Stimulated activated CD4-positive, alpha-beta T cell treated with anti-CD3 and anti-CD28 coated beads, Interleukin-15, amount 100 ng/mL, for 48 hours (primary cell): ENCODE data around the gene KRTAP10-2.
"Not testable (repeated sequence)": the region's sequence is repeated elsewhere in the genome, so short reads cannot be mapped to it uniquely, and the experiment has no call there.

Experiments used
- DNase-seq, 2 donors: peaks; one replicate each; pipeline ENCODE4 v3.0.0-alpha.2; 2020; ENCODE audit warnings: low read depth in 2 of 2

The KRTAP10-2 gene

GRCh38 chr21:44551340-44551961 is at the start of gene KRTAP10-2:
TSS of gene KRTAP10-2 (minus strand) at chr21:44551505. CDS start at chr21:44551458, 47 bp downstream.
- DNase-seq, result no peak

GRCh38 chr21:44601091-44601490 is 49.8 kb upstream of the KRTAP10-2 start:
- not testable (repeated sequence) for DNase-seq

- DNase-seq, result not testable (repeated sequence)
Observed at GRCh38 chr21:44600118-44600978, 49.0 kb upstream of the KRTAP10-2 start, which contains the start of gene KRTAP10-7. TSS of gene KRTAP10-7 (plus strand) at chr21:44600597. CDS start at chr21:44600622, 25 bp downstream.

- no peak for DNase-seq
Observed at GRCh38 chr21:44599264-44600029, 48.1 kb upstream of the KRTAP10-2 start.

- DNase-seq, result no peak
Observed at GRCh38 chr21:44598061-44598460, 46.8 kb upstream of the KRTAP10-2 start.

GRCh38 chr21:44596068-44596725 is 44.9 kb upstream of the KRTAP10-2 start:
- no peak for DNase-seq

- no peak for DNase-seq
Observed at GRCh38 chr21:44595524-44595923, 44.2 kb upstream of the KRTAP10-2 start.

GRCh38 chr21:44594406-44594916 is 43.2 kb upstream of the KRTAP10-2 start:
- no peak for DNase-seq

- no peak for DNase-seq
Observed at GRCh38 chr21:44593598-44594405, 42.5 kb upstream of the KRTAP10-2 start.

GRCh38 chr21:44592446-44593311 is 41.4 kb upstream of the KRTAP10-2 start, which contains the start of gene KRTAP10-6:
TSS of gene KRTAP10-6 (minus strand) at chr21:44592505. CDS start at chr21:44592484, 21 bp downstream.
- no peak for DNase-seq

- not testable (repeated sequence) for DNase-seq
Observed at GRCh38 chr21:44591801-44592130, 40.5 kb upstream of the KRTAP10-2 start.

- DNase-seq, result not testable (repeated sequence)
Observed at GRCh38 chr21:44590897-44591800, 39.8 kb upstream of the KRTAP10-2 start.

GRCh38 chr21:44590311-44590721 is 39.0 kb upstream of the KRTAP10-2 start:
- DNase-seq, result no peak

GRCh38 chr21:44589586-44590305 is 38.4 kb upstream of the KRTAP10-2 start:
- no peak for DNase-seq

- DNase-seq, result no peak
Observed at GRCh38 chr21:44589094-44589493, 37.8 kb upstream of the KRTAP10-2 start.

GRCh38 chr21:44585892-44586291 is 34.6 kb upstream of the KRTAP10-2 start:
- DNase-seq, result no peak

GRCh38 chr21:44583800-44584147 is 32.5 kb upstream of the KRTAP10-2 start:
- DNase-seq, result no peak
